Mononuclear cell (primary cell): ENCODE results near the gene GLP2R. TPM values are rescaled to one million over a fixed set of nuclear protein-coding genes. Genes with fewer than 3 reads are reported as not detected.

Experiments used
- total RNA-seq: library from RNA; depleted of rRNA; stranded (reverse); fragments of >200 nt; gene quantifications from one replicate; pipeline ENCODE4 v1.2.3, GENCODE V29; 2012

Gene GLP2R
- total RNA-seq, 1 donor, result not detected

Other genes with a start within 250 kb of the GLP2R start
- not detected for gene CFAP52, start 249.3 kb upstream of the GLP2R start, total RNA-seq
- gene USP43, start 180.4 kb upstream of the GLP2R start, total RNA-seq, result 0.21 TPM
- not detected for gene DHRS7C, start 34.3 kb upstream of the GLP2R start, total RNA-seq
- gene GSG1L2, start 3.8 kb upstream of the GLP2R start, total RNA-seq, result not detected
- 0.10 TPM for gene RCVRN, start 79.3 kb downstream of the GLP2R start, total RNA-seq